ENCODE data around the gene PRAMEF33. TPM values are rescaled to one million over a fixed set of nuclear protein-coding genes. Genes with fewer than 3 reads are reported as not detected.
A peak's percentile ranks its signal among the peaks of the same experiment; 100 is the strongest.
"Not testable (repeated sequence)": the region's sequence is repeated elsewhere in the genome, so short reads cannot be mapped to it uniquely, and the experiment has no call there.

The PRAMEF33 gene
- total RNA-seq, 1 donor from 2014 or later = not detected

- DNase-seq (ENCODE audit: low read depth) = peak; percentile 3
- TF ChIP-seq CTCF (conservative IDR thresholded peaks at IDR 0.05; ENCODE audit: low read depth, low read length) = peak; percentile 43
- H3K4me3 ChIP-seq (ENCODE audit: low read depth, low read length) = not testable (repeated sequence)
These were observed 53.4 kb downstream of the PRAMEF33 start for GRCh38 chr1:13356774-13357173.

Other genes with a start within 250 kb of the PRAMEF33 start
- gene PRAMEF27, start 247.0 kb upstream of the PRAMEF33 start, total RNA-seq = not detected in 2 replicates
- gene HNRNPCL3, start 242.8 kb upstream of the PRAMEF33 start, total RNA-seq = not detected in 2 replicates
- gene PRAMEF25, start 232.8 kb upstream of the PRAMEF33 start, total RNA-seq = not detected in 2 replicates
- not detected in 2 replicates for gene HNRNPCL2, start 186.7 kb upstream of the PRAMEF33 start, total RNA-seq
- not detected in 2 replicates for gene PRAMEF26, start 147.5 kb upstream of the PRAMEF33 start, total RNA-seq
- not detected in 2 replicates for gene HNRNPCL4, start 137.9 kb upstream of the PRAMEF33 start, total RNA-seq
- not detected in 2 replicates for gene PRAMEF9, start 131.7 kb upstream of the PRAMEF33 start, total RNA-seq
- gene PRAMEF13, start 102.1 kb upstream of the PRAMEF33 start, total RNA-seq = not detected in 2 replicates
- not detected in 2 replicates for gene PRAMEF18, start 77.4 kb upstream of the PRAMEF33 start, total RNA-seq
- gene PRAMEF5, start 49.3 kb upstream of the PRAMEF33 start, total RNA-seq = not detected in 2 replicates
- not detected in 2 replicates for gene PRAMEF8, start 18.4 kb upstream of the PRAMEF33 start, total RNA-seq
- gene PRAMEF15, start 12.0 kb downstream of the PRAMEF33 start, total RNA-seq = not detected in 2 replicates
- gene PRAMEF14, start 43.6 kb downstream of the PRAMEF33 start, total RNA-seq = not detected in 2 replicates
- gene PRAMEF19, start 68.4 kb downstream of the PRAMEF33 start, total RNA-seq = not detected in 2 replicates
- gene PRAMEF17, start 86.1 kb downstream of the PRAMEF33 start, total RNA-seq = not detected in 2 replicates
- not detected in 2 replicates for gene PRAMEF20, start 106.9 kb downstream of the PRAMEF33 start, total RNA-seq
- gene LRRC38, start 210.5 kb downstream of the PRAMEF33 start, total RNA-seq = 0.36 TPM in 1 of 2 replicates, not detected in the other